Measurements from ENCODE around the gene GBX1. TPM values are rescaled to one million over a fixed set of nuclear protein-coding genes. Genes with fewer than 3 reads are reported as not detected.

Gene GBX1
- total RNA-seq, 1 experiment from 2014 or later: not detected

- DNase-seq (ENCODE audit: low read depth): no peak
These were observed 39.4 kb downstream of the GBX1 start for GRCh38 chr7:151128144-151128543.

- DNase-seq (ENCODE audit: low read depth): no peak
These were observed 40.9 kb downstream of the GBX1 start for GRCh38 chr7:151126491-151127137.

GRCh38 chr7:151125846-151126481 lies 41.5 kb downstream of the GBX1 start:
- no peak for DNase-seq (ENCODE audit: low read depth)

- no peak for DNase-seq (ENCODE audit: low read depth)
These were observed 42.0 kb downstream of the GBX1 start for GRCh38 chr7:151125470-151125845.

- no peak for DNase-seq (ENCODE audit: low read depth)
These were observed 42.5 kb downstream of the GBX1 start for GRCh38 chr7:151124899-151125399.

- DNase-seq (ENCODE audit: low read depth): no peak
These were observed 43.0 kb downstream of the GBX1 start for GRCh38 chr7:151124481-151124880.

GRCh38 chr7:151123822-151124464 lies 43.6 kb downstream of the GBX1 start:
- DNase-seq (ENCODE audit: low read depth): peak; percentile 75

GRCh38 chr7:151123158-151123821 lies 44.2 kb downstream of the GBX1 start:
- DNase-seq (ENCODE audit: low read depth): no peak

GRCh38 chr7:151122796-151123157 lies 44.7 kb downstream of the GBX1 start:
- DNase-seq (ENCODE audit: low read depth): no peak

- DNase-seq (ENCODE audit: low read depth): no peak
These were observed 45.2 kb downstream of the GBX1 start for GRCh38 chr7:151122276-151122675.

- no peak for DNase-seq (ENCODE audit: low read depth)
These were observed 45.9 kb downstream of the GBX1 start for GRCh38 chr7:151121380-151122170.

- DNase-seq (ENCODE audit: low read depth): no peak
These were observed 46.6 kb downstream of the GBX1 start for GRCh38 chr7:151120896-151121295.

- no peak for DNase-seq (ENCODE audit: low read depth)
These were observed 47.6 kb downstream of the GBX1 start for GRCh38 chr7:151119902-151120301.

- no peak for DNase-seq (ENCODE audit: low read depth)
These were observed 48.5 kb downstream of the GBX1 start for GRCh38 chr7:151119055-151119415.

GRCh38 chr7:151118108-151119054 lies 49.1 kb downstream of the GBX1 start:
- DNase-seq (ENCODE audit: low read depth): no peak

GRCh38 chr7:151117565-151117964 lies 49.9 kb downstream of the GBX1 start:
- no peak for DNase-seq (ENCODE audit: low read depth)

GRCh38 chr7:151116603-151117440 lies 50.7 kb downstream of the GBX1 start:
- DNase-seq (ENCODE audit: low read depth): no peak

- no peak for DNase-seq (ENCODE audit: low read depth)
These were observed 51.6 kb downstream of the GBX1 start for GRCh38 chr7:151115836-151116418.

Data from HT1080 (cell line).